Measurements from ENCODE around the gene IL13RA1. TPM values are rescaled to one million over a fixed set of nuclear protein-coding genes. Genes with fewer than 3 reads are reported as not detected.

Gene IL13RA1
- total and polyA plus RNA-seq, 8 donors: 34.8 to 87.3 (median 43.2) TPM

DNA sequence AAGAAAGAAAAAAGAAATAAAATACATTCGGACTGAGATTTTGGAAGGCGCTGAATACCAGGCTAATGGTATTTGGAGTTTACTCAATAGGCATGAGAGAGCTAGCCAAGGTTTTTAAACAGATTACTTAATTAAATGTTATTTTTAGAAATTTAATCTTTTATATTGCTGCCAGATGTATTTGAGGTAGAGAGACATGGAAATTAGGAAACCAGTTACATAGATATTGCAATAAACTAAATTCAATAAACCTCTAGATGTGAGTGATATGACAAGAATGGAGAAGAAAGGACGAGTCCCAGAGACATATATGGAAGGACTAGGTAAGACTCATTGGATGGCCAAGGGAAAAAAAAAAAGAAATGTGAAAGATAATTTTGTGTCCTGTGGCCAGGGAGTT is 38.5 kb upstream of the IL13RA1 start:
- no peaks in the 10 kb centered on the region for H3K36me3 ChIP-seq
- no peaks in the 10 kb centered on the region for H3K4me1 ChIP-seq
- intact Hi-C loops (cut with DNase I): no loop called here
- H3K4me3 ChIP-seq: no peak overlapping the region
- TF ChIP-seq, protein P1, sequence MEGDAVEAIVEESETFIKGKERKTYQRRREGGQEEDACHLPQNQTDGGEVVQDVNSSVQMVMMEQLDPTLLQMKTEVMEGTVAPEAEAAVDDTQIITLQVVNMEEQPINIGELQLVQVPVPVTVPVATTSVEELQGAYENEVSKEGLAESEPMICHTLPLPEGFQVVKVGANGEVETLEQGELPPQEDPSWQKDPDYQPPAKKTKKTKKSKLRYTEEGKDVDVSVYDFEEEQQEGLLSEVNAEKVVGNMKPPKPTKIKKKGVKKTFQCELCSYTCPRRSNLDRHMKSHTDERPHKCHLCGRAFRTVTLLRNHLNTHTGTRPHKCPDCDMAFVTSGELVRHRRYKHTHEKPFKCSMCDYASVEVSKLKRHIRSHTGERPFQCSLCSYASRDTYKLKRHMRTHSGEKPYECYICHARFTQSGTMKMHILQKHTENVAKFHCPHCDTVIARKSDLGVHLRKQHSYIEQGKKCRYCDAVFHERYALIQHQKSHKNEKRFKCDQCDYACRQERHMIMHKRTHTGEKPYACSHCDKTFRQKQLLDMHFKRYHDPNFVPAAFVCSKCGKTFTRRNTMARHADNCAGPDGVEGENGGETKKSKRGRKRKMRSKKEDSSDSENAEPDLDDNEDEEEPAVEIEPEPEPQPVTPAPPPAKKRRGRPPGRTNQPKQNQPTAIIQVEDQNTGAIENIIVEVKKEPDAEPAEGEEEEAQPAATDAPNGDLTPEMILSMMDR (IDR thresholded peaks at IDR 0.05): no peak
- ATAC-seq: no peak
- H3K27me3 ChIP-seq: no peaks in the 10 kb centered on the region
- no peak overlapping the region for H3K27ac ChIP-seq
- no peaks in the 10 kb centered on the region for H3K9me3 ChIP-seq
- DNase-seq: no peak

GRCh38 chrX:118693843-118694242 is 33.6 kb upstream of the IL13RA1 start:
- no peaks in the 10 kb centered on the region for H3K36me3 ChIP-seq
- intact Hi-C loops (cut with DNase I): no loop called here
- no peak overlapping the region for H3K27ac ChIP-seq
- H3K4me1 ChIP-seq: no peaks in the 10 kb centered on the region
- H3K27me3 ChIP-seq: no peaks in the 10 kb centered on the region
- no peak overlapping the region for H3K4me3 ChIP-seq
- no peak for DNase-seq
- TF ChIP-seq, protein P1 (IDR thresholded peaks at IDR 0.05): no peak
- no peak for ATAC-seq
- H3K9me3 ChIP-seq: no peaks in the 10 kb centered on the region

GRCh38 chrX:118694638-118695037 is 32.8 kb upstream of the IL13RA1 start:
- Histone ChIP-seq H3K36me3 (no peaks in the 10 kb centered on the region), H3K4me3 (no peak overlapping the region), H3K27me3 (no peaks in the 10 kb centered on the region), H3K27ac (no peak overlapping the region), H3K4me1 (no peaks in the 10 kb centered on the region), H3K9me3 (no peaks in the 10 kb centered on the region)
- TF ChIP-seq, protein P1 (IDR thresholded peaks at IDR 0.05): no peak
- ATAC-seq (no peak), DNase-seq (no peak)
- intact Hi-C loops (cut with DNase I): no loop called here

- Histone ChIP-seq H3K27ac (peak overlapping the region in 1 of 2 donors; percentile 67), H3K4me3 (no peak overlapping the region), H3K9me3 (no peaks in the 10 kb centered on the region), H3K36me3 (no peaks in the 10 kb centered on the region), H3K27me3 (no peaks in the 10 kb centered on the region), H3K4me1 (no peaks in the 10 kb centered on the region)
- TF ChIP-seq, protein P1 (IDR thresholded peaks at IDR 0.05): no peak
- no peak for DNase-seq
- ATAC-seq: peak; percentile 47
- intact Hi-C loops (cut with DNase I): no loop called here
Measured at GRCh38 chrX:118698516-118699170, 28.8 kb upstream of the IL13RA1 start.

GRCh38 chrX:118702741-118703140 is 24.7 kb upstream of the IL13RA1 start:
- Histone ChIP-seq H3K4me3 (no peak overlapping the region), H3K36me3 (no peaks in the 10 kb centered on the region), H3K27me3 (no peaks in the 10 kb centered on the region), H3K27ac (no peak overlapping the region), H3K4me1 (no peaks in the 10 kb centered on the region), H3K9me3 (no peaks in the 10 kb centered on the region)
- DNase-seq: no peak
- TF ChIP-seq, protein P1 (IDR thresholded peaks at IDR 0.05): no peak
- intact Hi-C loops (cut with DNase I): no loop called here
- ATAC-seq: no peak

Data from left lung (tissue), 10 donors.